ENCODE data around the gene SGCB. TPM values are rescaled to one million over a fixed set of nuclear protein-coding genes. Genes with fewer than 3 reads are reported as not detected.
"Not testable (repeated sequence)": the region's sequence is repeated elsewhere in the genome, so short reads cannot be mapped to it uniquely, and the experiment has no call there.

SGCB gene, protein sequence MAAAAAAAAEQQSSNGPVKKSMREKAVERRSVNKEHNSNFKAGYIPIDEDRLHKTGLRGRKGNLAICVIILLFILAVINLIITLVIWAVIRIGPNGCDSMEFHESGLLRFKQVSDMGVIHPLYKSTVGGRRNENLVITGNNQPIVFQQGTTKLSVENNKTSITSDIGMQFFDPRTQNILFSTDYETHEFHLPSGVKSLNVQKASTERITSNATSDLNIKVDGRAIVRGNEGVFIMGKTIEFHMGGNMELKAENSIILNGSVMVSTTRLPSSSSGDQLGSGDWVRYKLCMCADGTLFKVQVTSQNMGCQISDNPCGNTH
- 15.5 and 33.1 TPM in 2 replicates for total RNA-seq (2014; rRNA removed; shearing (Covaris generic))

DNA sequence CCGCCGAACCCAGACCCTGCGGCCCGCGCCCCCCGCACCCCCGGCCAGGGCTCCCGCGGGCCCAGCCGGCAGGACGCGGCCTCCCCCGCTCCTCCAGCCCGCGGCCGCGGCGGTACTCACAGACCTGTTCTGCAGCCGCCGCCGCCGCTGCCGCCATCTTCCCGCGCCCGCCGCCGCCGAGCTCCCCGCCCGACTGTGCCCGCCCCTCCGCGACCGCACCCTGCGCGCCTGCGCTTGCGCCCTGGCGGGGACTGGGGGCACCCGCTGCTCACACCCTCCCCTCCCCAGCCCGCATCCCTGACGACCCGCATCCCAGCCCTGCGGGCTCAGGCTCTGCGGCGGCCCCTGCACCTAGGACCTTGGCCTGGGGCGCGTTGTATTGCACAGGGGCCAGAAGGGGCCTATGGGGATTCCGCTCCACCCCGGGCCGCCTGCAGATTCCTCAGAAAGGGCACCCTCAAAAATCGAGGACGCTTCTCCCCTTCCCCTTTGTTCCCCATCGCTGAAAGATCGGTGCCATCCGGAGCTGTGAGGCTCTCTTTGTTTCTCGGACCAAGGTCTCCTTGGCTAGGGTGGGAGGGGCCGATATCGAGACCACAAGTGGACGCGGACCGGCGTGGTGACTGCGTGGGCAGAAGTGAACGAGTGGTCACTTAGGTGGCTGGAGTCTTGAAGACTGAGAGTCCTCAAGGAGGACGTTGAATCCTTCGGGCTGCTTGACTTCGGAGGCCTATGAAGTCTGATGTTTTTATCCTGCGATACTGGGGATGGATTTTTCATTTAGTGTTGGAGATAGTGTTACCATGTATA lies at the start of gene SGCB:
Gene SGCB, minus strand, starts transcription at position 197 of the 810 bp plus-strand sequence. Its CDS starts 40 bp downstream, at position 157.
- DNase-seq (ENCODE audit: low read depth), result peak; percentile 31

DNA sequence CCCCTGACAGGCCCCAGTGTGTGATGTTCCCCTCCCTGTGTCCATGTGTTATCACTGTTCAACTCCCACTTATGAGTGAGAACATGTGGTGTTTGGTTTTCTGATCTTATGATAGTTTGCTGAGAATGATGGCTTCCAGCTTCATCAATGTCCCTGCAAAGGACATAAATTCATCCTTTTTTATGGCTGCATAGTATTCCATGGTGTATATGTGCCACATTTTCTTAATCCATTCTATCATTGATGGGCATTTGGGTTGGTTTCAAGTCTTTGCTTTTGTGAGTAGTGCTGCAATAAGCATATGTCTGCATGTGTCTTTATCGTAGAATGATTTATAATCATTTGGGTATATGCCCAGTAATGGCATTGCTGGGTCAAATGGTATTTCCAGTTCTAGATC lies 48.3 kb upstream of the SGCB start:
- not testable (repeated sequence) for DNase-seq (ENCODE audit: low read depth)

DNA sequence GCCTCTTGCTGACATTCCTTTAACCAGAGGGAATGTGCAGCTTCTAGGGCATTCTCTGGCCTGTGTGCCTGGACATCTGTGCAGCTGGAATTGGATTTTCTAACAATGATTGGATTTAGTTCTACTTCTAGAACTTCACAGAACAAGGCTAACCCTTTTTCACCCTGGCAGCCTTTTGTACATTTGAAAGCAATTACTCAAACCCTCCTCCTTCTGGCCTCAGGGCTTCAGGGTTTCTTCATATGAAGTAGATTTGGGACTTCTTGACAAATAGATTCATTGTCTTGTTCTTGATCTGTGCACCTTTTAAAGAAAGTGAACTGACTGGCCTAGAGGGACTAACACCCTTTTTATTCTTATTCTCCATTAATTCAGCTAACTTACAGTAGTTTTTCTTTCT lies 43.1 kb upstream of the SGCB start:
- no peak for DNase-seq (ENCODE audit: low read depth)

DNA sequence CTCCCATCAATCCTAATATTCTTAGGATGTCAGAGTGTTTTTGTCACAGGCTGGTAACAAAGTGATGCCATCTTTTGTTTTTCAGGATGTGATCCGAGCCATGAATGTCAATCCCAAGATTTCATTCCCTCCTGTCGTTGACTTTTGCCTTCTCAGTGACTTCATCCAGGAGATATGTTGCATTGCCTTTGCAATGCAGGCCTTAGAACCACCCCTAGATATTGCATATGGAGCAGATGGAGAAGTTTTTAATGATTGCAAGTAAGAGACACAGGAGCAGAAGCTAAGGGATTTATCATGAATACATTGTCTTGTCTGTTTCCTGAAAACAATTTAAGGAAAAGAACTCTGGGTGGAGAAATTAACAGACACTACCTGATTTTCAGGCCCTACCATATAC lies 41.6 kb upstream of the SGCB start:
- no peak for DNase-seq (ENCODE audit: low read depth)

DNA sequence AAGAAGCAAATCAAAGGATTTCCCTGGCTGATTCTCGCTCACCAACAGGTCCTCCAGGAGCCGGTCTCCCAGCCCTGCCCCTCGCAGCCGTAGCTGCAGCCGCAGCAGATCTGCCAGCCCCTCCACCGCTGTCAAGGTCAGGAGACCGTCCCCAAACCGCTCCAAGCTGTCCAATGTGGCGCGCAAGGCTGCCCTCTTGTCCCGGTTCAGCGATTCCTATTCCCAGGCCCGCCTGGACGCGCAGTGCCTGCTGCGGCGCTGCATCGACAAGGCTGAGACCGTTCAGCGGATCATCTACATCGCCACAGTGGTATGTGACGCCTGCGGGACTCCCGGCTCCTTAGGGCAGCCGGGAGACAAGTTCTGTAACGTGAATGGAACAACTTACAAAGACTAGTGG lies 38.6 kb upstream of the SGCB start:
- DNase-seq (ENCODE audit: low read depth), result no peak

DNA sequence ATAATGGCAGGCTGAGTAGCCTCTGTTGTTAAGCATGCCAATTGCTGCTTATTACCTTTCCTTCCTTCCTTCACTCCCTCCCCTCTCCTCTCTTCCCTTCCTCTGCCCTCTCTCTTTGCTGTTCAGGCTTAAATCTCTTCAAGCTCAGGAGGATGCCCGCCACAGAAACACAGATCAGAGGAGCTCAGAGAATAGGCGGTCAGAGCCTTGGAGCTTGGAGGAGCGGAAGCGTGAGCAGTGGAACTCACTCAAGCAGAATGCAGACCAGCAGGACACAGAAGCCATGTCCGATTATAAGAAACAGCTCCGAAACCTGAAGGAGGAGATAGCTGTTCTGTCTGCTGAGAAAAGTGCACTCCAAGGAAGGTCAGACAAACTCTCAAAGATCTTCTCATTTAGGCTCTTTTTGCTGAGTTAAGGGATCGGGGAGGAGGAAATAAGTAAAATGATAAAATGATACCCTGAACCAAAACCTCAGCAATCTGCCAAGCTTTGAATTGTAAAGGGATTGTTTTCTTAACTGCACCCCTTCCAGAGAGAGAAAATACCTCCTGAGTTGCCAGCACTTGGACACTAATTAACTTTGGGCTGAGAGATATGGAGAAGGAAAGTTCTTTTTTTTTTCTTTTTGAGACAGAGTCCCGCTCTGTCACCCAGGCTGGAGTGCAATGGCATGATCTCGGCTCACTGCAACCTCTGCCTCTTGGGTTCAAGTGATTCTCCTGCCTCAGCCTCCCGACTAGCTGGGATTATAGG lies 33.9 kb upstream of the SGCB start:
- no peak for DNase-seq (ENCODE audit: low read depth)

DNA sequence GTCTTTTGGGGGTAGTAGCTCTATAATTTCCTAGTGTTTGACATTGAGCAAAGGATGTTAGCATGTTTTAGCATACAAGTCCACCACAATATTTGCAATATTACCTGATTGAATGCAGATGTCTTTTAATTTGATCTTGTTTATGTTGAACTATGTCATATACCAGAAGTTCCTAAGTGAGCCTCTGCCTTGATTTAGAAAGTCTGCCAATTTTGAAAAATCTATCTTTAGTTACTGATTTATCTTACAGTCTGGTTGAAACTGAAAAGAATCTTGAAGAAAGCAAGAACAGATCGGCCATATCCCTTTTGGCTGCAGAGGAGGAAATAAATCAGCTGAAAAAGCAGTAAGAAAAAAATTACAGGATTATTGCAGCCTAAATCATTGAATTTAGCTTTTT lies 31.5 kb upstream of the SGCB start:
- DNase-seq (ENCODE audit: low read depth), result no peak

DNA sequence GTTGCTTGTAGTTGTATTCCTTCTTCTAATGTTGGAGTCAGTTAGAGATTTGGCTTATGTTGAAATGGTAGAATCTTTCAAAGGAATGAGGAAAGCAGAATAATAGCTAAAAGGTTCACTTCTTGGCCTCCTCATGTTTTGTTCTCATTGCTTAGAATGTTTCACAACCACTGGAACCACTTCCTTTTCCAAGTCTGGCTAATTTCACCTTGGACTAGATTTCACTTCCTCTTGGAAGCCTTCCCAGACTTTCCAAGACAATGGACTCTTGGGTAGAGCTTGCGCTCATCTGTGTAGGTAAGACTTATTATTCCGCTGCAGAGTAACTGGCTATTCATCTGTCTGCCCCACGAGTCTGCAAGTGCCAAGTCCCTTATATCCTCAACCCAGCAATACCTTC lies 21.3 kb upstream of the SGCB start:
- DNase-seq (ENCODE audit: low read depth), result peak; percentile 60

DNA sequence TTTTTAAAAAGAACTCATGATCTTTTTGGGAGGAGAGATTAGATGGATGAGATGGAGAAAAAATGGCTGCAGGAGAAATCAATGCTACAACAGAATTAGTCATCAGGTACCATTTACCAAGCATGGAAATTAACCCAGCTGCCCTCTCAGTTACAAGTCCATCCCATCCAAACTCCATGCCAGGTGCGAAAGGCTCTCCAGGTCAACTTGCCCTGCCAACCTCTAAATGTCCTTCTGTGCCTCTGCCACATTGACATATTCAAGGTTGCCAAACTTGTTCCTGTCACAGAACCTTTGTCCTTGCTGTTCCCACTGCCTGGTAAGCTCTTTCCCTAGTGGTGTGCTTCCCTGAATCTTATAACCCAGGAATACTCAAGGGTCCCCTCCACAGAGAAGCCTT lies 20.2 kb upstream of the SGCB start:
- no peak for DNase-seq (ENCODE audit: low read depth)

DNA sequence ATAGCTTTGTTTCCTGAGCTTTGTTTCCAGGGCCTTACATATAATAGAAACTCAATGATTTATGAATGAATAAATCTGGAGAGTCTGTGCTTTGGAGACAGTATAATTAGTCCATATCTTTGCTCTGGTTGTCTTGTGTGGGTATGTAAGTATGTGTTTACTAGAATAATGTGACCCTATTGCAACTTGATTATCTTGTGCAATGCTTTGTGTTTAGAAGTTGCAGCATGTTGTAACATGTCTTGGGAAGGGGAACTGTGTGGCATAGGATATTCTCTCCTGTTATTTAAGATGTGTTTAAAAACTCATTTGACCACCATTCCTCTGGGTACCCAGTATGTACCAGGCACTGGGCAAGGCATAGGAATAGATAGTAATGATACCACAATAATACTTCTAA lies 19.1 kb upstream of the SGCB start:
- DNase-seq (ENCODE audit: low read depth), result no peak

DNA sequence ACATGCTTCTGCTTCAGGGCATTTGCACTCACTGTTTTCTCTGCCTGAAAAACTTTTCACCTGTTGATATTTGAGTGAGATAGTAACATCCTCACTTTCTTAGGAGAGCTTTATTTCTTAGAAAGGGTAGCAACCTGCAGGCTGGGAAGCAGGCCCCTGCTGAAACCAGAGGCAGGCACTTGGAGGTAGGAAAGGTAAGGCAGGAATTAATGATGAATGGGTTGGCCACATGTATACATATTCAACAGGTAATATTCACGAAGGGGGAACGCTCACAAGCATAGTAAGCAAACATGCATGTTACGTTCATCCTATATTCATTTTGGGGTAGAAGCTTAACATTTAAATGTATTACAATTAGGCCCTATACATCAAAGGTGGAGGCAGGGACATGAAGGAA lies 16.2 kb upstream of the SGCB start:
- DNase-seq (ENCODE audit: low read depth), result no peak

DNA sequence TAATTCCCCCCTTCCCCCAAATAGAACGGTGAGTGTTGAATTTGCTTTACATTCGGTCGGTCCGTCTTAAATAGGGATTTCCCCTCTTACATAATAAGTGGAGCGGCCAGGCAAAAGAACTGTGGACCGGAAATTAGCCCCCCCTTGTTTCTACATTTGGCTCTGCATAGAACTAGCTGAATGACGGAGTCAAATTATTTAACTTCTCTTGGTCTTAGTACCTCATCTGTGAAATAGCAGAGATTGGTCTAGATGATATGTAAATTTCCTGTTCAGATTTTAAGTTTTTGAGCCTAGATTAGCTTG lies 14.3 kb upstream of the SGCB start:
- no peak for DNase-seq (ENCODE audit: low read depth)

DNA sequence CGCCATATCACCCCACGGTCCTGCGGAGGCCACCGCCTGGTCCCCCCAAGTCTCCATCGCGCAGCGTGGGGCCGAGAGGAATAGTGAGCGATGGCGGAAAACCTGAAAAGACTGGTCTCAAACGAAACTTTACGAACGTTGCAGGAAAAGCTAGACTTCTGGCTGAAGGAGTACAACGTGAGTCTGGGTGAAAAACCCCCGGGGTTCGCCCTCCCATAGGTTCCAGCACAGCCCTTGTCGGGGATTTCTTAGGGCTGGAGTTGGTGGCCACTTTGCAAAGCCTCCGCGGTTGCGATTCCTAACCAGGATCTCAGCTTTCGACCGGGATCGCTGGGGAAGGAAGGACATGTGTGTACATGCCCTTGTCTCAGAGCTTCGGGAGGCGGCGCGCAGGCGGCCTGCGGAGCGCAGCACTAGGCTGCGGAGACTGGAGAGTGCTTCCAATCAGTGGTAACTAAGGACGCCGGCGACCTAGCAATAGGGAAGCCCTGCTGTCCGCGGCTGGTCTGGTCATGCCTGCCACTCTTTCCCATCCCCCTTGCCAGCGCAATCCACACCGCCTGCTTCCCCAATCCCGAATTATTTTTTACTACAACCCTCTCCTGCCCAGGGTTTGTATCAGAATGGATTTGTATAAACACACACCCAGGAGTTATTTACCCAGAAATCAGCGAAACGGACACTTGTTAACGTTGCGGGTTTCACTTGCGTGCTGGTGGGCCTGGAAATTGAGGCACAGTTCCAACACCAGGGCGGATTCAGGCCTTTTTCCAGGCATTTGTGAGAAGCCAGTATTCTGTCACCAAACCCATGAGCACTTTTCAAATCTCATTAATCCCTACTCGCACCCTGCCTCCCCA lies 13.7 kb upstream of the SGCB start:
- DNase-seq (ENCODE audit: low read depth), result no peak

DNA sequence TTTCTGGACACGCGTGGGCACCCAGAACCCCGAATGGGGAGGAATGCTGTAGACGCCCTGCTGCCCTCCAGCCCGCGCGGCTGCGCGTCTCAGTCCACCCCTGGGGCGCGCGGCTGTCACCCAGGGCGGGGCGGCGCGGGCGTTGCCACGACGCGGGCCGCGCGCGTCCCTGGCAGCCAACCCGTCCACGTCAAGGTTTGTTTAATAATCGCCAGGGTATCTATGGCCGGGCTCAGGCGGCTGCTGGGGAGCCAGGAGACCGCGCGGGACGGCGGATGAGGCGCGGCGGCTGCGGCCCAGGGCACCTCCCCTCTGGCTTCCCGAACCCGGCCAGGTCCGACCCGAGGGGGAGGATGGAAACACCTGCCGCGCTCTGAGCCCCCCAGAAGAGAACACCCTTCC lies 13.1 kb upstream of the SGCB start, which contains the start of gene SPATA18:
Gene SPATA18, plus strand, starts transcription at position 92 of the 402 bp plus-strand sequence. CDS start 401 bp downstream, outside the sequence.
- no peak for DNase-seq (ENCODE audit: low read depth)

DNA sequence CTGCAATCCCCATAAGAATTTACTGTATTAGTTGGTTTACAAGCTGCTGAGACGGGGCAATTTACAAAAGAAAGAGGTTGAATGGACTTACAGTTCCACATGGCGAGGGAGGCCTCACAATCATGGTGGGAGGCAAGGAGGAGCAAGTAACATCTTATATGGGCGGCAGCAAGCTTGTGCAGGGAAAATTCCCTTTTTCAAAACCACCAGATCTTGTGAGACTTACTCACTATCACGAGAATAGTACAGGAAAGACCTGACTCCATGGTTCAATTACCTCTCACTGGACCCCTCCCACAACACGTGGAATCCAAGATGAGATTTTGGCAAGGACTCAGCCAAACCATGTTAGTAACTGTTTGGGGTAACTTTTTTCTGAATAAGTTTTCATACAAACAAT lies 11.2 kb upstream of the SGCB start:
- DNase-seq (ENCODE audit: low read depth), result no peak

DNA sequence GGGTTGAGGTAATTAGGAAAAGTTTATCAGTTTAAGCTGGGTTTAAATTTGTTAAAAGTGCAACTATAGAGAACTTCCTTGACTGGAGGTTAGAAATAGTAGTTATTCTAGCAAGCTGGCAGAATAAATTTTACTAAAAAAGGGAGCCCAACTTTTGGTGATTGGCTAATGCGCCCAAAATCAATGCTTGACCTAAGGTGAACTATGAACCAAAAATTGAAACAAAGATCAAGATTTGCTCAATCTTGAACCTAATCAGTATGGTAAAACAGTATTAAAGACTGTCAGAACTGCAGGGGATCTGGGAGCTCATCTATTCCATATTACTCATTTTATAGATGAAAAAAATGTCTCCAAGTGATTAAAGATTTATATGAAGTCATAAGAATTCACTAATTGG lies 6.9 kb upstream of the SGCB start:
- DNase-seq (ENCODE audit: low read depth), result no peak

DNA sequence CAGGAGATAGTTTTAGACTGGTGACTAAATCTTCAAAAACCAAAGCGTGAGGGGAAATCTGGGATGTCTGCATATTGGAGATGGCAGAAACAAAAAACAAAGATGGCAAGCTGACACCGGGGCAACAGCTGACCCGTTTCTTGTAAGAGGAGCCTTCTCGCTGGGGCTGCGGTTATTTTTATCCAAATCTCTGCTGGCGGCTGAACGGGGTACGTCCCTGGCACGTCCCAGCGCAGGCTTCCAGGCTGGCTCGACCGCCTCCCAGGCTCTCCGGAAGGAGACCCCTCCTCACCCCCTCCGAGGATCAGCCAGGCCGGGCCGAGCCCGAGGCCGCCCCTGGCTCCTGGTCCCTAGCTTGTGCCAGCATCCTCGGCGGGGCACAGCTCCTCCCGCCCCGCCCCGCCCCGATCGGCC lies 403 bp downstream of the SGCB start:
- peak; percentile 24 for DNase-seq (ENCODE audit: low read depth)

DNA sequence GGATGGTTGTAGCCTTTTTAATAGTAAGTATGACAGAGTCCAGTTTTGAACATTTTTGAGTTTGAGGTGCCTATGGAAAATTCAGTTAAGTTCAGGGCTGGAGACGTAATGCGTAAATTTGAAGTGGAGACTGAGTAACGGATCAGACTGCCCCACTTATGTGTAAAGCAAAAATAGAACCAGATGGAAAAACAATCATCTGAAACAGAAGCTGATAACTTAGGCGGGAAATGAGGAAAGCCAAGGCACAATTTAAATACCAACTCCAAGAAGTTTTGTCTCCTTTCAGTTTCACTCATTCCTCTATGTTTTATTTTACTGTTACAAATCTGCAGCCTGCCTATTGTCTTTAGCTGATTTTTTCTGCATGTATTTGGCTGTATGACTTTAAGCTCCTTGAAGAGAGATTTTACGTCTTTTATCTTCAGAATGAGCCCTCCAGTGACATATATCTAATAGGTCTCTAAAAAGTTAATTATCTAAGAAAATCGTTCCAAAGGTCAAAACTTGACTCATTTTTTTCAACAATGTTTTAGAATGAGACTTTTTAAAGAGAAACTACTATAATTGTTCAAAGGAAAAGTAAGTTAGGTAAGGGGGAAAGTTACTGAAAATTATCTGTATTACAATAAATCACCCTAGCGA lies 1.1 kb downstream of the SGCB start:
- DNase-seq (ENCODE audit: low read depth), result no peak

DNA sequence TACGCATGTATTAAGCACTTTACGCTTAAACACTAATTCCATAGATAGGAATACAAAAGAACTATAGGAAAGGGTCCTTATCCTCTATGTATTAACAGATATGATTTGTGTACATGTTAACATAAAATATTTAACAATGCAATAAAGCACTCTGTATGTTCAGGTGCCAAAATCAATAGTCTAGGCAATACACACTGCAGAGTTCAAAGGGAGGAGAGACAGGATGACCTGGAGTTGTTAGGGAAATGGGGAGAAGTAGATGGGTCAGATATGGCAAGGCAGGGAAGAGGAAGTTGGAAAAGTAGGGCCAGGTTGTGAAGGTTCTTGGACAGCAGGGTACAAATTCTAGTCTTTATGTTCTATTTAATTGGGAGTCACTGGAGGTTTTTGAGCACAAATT lies 2.9 kb downstream of the SGCB start:
- DNase-seq (ENCODE audit: low read depth), result no peak

DNA sequence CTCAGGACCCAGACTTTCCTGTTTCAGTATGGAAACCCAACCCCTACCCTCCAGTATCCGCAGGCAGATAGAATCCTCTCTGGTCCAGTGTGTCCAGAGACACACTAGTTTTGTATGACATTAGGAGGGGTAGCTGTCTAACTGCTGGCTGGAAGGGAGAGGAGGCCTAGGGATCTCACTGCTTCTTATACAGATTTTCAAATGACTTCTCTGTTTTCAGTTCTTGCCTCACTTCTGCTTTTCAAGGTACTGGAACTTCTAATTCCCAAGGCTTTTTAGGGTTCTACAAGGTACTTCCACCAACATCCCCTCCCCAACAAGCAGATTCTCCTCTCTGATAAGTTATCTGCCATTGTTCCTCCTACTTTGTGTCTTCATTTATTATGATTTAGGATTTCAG lies 6.1 kb downstream of the SGCB start:
- no peak for DNase-seq (ENCODE audit: low read depth)

DNA sequence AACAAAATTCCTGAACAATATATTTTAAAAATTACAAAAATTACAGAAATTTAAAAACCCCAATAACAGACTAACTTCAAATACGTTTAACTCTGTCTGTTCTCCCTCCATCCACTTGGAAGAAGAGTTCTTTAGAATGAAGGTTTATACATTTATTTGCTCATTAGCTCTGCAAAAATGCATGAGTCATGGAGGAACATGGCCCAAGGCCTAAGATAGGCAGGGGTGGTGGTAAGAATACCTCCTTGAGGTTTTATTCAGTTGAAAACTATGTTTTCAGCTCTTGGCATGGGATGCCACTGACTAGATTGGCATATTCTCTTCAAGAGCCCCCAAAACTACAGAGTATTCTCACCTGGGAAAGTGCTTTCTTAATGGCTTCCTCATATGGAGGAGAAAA lies 9.1 kb downstream of the SGCB start:
- peak; percentile 88 for DNase-seq (ENCODE audit: low read depth)
